HepG2 (cell line): ENCODE measurements around the gene RPS2. TPM values are rescaled to one million over a fixed set of nuclear protein-coding genes. Genes with fewer than 3 reads are reported as not detected.

Source experiments
- ERF ChIP-seq: IDR thresholded peaks from 2 replicates; pipeline ENCODE4 v1.6.1; 2018; ENCODE audit warnings: missing biosample characterization, missing genetic modification reagents
- EZH2 ChIP-seq: conservative IDR thresholded peaks from 2 replicates; pipeline ENCODE4 v1.6.1; 2012; ENCODE audit warnings: mild to moderate bottlenecking, low read depth, low read length, moderate library complexity
- KLF12 ChIP-seq: sonication (generic); formaldehyde crosslinking; IDR thresholded peaks from 2 replicates; pipeline ENCODE4 v1.4.0; 2020; ENCODE audit warnings: missing genetic modification reagents, borderline replicate concordance
- KLF16 ChIP-seq, 2 experiments: sonication (generic) in 1 of 2; formaldehyde crosslinking in 1 of 2; IDR thresholded peaks; 2 replicates each; pipeline versions ENCODE4 v1.6.1 to v1.8.0; 2016 to 2023; ENCODE audit warnings: missing genetic modification reagents in 2 of 2, missing compliant biosample characterization in 1 of 2
- MAZ ChIP-seq, 2 experiments: sonication (generic) in 1 of 2; formaldehyde crosslinking in 1 of 2; IDR thresholded peaks; 2 replicates each; pipeline versions ENCODE4 v1.5.0 to v1.6.1; 2012 to 2020; ENCODE audit warnings: low read depth in 2 of 2, mild to moderate bottlenecking in 2 of 2, borderline replicate concordance in 1 of 2, improper control_type of control experiment in 1 of 2, low read length in 1 of 2, missing genetic modification reagents in 1 of 2, moderate library complexity in 1 of 2
- PLSCR1 ChIP-seq: sonication (generic); formaldehyde crosslinking; IDR thresholded peaks from 2 replicates; pipeline ENCODE4 v1.5.0; 2020; ENCODE audit warnings: missing genetic modification reagents, mild to moderate bottlenecking, borderline replicate concordance
- SOX13 ChIP-seq, 3 experiments: fragments of 450-650 bp in 1 of 3; sonication (generic) in 1 of 3; formaldehyde crosslinking in 1 of 3; IDR thresholded peaks in 2 of 3; conservative IDR thresholded peaks in 1 of 3; 2 replicates each; pipeline versions ENCODE4 v1.5.0 to v1.6.1; 2016 to 2020; ENCODE audit warnings: antibody characterized with exemption in 1 of 3, mild to moderate bottlenecking in 1 of 3, missing compliant biosample characterization in 1 of 3, missing genetic modification reagents in 1 of 3, moderate library complexity in 1 of 3
- ZNF292 ChIP-seq: sonication (generic); formaldehyde crosslinking; IDR thresholded peaks from 2 replicates; pipeline ENCODE4 v1.8.1; 2022; ENCODE audit warnings: mild to moderate bottlenecking, low read depth, missing genetic modification reagents, borderline replicate concordance
- ZNF33B ChIP-seq: sonication (generic); formaldehyde crosslinking; IDR thresholded peaks from 2 replicates; pipeline ENCODE4 v1.5.1; 2020; ENCODE audit warnings: mild to moderate bottlenecking, missing genetic modification reagents
- ZNF691 ChIP-seq: sonication (generic); formaldehyde crosslinking; IDR thresholded peaks from 2 replicates; pipeline ENCODE4 v1.4.0; 2020; ENCODE audit warnings: missing genetic modification reagents, low read depth, mild to moderate bottlenecking, borderline replicate concordance
- polyA plus RNA-seq, 8 experiments: library from polyadenylated mRNA; depleted of rRNA in 3 of 8; stranded (reverse) in 7 of 8; unstranded in 1 of 8; fragments of >200 nt; fragmentation: Illumina TruSeq in 4 of 8; extraction: Trizol in 4 of 8; gene quantifications; 2 replicates each; pipeline versions ENCODE4 v1.2.1 to v1.2.3, GENCODE V29; 2011 to 2016; ENCODE audit warnings: low read depth in 4 of 8, missing spikeins in 1 of 8, mixed read lengths in 1 of 8; ENCODE audit not compliant: insufficient read depth in 1 of 8
- total RNA-seq, 5 experiments: library from RNA; depleted of rRNA; stranded (reverse); fragments of >200 nt; fragmentation: Illumina TruSeq; extraction: Trizol; gene quantifications; 2 replicates each; pipeline ENCODE4 v1.2.3, GENCODE V29; 2016; ENCODE audit warnings: low read depth in 1 of 5
- TF ChIP-seq, protein P1 (sequence below): sonication (generic); formaldehyde crosslinking; IDR thresholded peaks from 2 replicates; pipeline ENCODE4 v1.4.0; 2020; ENCODE audit warnings: low read depth, mild to moderate bottlenecking, missing genetic modification reagents
- TF ChIP-seq, protein P2 (sequence below): sonication (generic); formaldehyde crosslinking; IDR thresholded peaks from 2 replicates; pipeline ENCODE4 v1.8.1; 2022; ENCODE audit warnings: low read depth, mild to moderate bottlenecking, missing genetic modification reagents
- TF ChIP-seq, protein P3 (sequence below): sonication (generic); formaldehyde crosslinking; conservative IDR thresholded peaks from 2 replicates; pipeline ENCODE4 v1.8.0; 2022; ENCODE audit warnings: mild to moderate bottlenecking, moderate library complexity, missing genetic modification reagents

RPS2 gene
- total and polyA plus RNA-seq, 2 of the 13 experiments (the other 11 are each of a cell fraction or from before 2014, with no cell fraction given), result 1,908 to 4,514 TPM

- TF ChIP-seq PLSCR1 (CRISPR knock-in tag) (no peak; the same call in 1 of the 2 replicates), KLF12 (CRISPR knock-in tag) (no peak), ERF (CRISPR knock-in tag) (peak; percentile 80; the same call in 1 of the 2 replicates), ZNF292 (0 out of 2 replicates have a peak, but pooled peaks have one; percentile 15), ZNF691 (CRISPR knock-in tag) (peak; percentile 79; the same call in 1 of the 2 replicates), KLF16 (CRISPR knock-in tag; IDR thresholded peaks at IDR 0.05) (peak in 1 of 2 experiments; percentile 79; a peak in 2 of 4 replicates), MAZ (IDR thresholded peaks at IDR 0.05; ENCODE audit: borderline replicate concordance, low read depth, low read length) (peak; percentile 68; the same call in 1 of the 2 replicates), MAZ (CRISPR knock-in tag; IDR thresholded peaks at IDR 0.05; ENCODE audit: low read depth) (peak; percentile 82; the same call in 1 of the 2 replicates), EZH2 (no peak), ZNF33B (CRISPR knock-in tag) (0 out of 2 replicates have a peak, but pooled peaks have one; percentile 43), SOX13 (IDR thresholded peaks at IDR 0.05) (0 out of 2 replicates have a peak, but pooled peaks have one; percentile 15), SOX13 (CRISPR knock-in tag; conservative IDR thresholded peaks at IDR 0.05 in 1 of 2, IDR thresholded peaks at IDR 0.05 in 1 of 2) (no peak)
- TF ChIP-seq, protein P1, sequence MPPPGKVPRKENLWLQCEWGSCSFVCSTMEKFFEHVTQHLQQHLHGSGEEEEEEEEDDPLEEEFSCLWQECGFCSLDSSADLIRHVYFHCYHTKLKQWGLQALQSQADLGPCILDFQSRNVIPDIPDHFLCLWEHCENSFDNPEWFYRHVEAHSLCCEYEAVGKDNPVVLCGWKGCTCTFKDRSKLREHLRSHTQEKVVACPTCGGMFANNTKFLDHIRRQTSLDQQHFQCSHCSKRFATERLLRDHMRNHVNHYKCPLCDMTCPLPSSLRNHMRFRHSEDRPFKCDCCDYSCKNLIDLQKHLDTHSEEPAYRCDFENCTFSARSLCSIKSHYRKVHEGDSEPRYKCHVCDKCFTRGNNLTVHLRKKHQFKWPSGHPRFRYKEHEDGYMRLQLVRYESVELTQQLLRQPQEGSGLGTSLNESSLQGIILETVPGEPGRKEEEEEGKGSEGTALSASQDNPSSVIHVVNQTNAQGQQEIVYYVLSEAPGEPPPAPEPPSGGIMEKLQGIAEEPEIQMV, result peak; percentile 64; the same call in 1 of the 2 replicates
- TF ChIP-seq, protein P2, sequence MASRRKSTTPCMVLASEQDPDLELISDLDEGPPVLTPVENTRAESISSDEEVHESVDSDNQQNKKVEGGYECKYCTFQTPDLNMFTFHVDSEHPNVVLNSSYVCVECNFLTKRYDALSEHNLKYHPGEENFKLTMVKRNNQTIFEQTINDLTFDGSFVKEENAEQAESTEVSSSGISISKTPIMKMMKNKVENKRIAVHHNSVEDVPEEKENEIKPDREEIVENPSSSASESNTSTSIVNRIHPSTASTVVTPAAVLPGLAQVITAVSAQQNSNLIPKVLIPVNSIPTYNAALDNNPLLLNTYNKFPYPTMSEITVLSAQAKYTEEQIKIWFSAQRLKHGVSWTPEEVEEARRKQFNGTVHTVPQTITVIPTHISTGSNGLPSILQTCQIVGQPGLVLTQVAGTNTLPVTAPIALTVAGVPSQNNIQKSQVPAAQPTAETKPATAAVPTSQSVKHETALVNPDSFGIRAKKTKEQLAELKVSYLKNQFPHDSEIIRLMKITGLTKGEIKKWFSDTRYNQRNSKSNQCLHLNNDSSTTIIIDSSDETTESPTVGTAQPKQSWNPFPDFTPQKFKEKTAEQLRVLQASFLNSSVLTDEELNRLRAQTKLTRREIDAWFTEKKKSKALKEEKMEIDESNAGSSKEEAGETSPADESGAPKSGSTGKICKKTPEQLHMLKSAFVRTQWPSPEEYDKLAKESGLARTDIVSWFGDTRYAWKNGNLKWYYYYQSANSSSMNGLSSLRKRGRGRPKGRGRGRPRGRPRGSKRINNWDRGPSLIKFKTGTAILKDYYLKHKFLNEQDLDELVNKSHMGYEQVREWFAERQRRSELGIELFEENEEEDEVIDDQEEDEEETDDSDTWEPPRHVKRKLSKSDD (CRISPR knock-in tag), result 0 out of 2 replicates have a peak, but pooled peaks have one; percentile 17
- TF ChIP-seq, protein P3, sequence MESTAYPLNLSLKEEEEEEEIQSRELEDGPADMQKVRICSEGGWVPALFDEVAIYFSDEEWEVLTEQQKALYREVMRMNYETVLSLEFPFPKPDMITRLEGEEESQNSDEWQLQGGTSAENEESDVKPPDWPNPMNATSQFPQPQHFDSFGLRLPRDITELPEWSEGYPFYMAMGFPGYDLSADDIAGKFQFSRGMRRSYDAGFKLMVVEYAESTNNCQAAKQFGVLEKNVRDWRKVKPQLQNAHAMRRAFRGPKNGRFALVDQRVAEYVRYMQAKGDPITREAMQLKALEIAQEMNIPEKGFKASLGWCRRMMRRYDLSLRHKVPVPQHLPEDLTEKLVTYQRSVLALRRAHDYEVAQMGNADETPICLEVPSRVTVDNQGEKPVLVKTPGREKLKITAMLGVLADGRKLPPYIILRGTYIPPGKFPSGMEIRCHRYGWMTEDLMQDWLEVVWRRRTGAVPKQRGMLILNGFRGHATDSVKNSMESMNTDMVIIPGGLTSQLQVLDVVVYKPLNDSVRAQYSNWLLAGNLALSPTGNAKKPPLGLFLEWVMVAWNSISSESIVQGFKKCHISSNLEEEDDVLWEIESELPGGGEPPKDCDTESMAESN, result 0 out of 2 replicates have a peak, but pooled peaks have one; percentile 53
Measured at GRCh38 chr16:1942810-1943726, 21.6 kb downstream of the RPS2 start, which contains the start of gene MSRB1 (continued).
